GM21825 (cell line): ENCODE measurements around the gene RYR3.

Experiments
- ATAC-seq: cut with Tn5 transposase; IDR thresholded peaks from one replicate; pipeline ENCODE4 v1.9.1; 2021; ENCODE audit warnings: mild to moderate bottlenecking, moderate library complexity; ENCODE audit not compliant: unreplicated experiment

The RYR3 gene

GRCh38 chr15:33378866-33379480 is 68.2 kb downstream of the RYR3 start:
- ATAC-seq: no peak

- ATAC-seq: no peak
Observed at GRCh38 chr15:33380406-33380805, 69.6 kb downstream of the RYR3 start.

DNA sequence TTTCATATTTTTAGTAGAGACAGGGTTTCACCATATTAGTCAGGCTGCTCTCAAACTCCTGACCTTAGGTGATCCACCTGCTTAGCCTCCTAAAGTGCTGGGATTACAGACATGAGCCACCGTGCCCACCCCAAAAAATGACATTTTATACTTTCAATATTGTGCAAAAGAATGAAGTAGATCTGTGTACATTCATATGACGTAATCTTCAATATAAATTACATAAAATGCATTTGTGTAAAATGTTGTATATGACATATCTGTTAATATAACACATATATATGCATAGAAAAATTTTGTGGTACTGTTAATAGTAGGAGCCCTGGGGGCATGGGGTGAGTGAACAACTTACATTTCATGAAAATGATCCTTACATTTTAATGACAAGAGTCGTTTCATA is 71.7 kb downstream of the RYR3 start:
- ATAC-seq: no peak

DNA sequence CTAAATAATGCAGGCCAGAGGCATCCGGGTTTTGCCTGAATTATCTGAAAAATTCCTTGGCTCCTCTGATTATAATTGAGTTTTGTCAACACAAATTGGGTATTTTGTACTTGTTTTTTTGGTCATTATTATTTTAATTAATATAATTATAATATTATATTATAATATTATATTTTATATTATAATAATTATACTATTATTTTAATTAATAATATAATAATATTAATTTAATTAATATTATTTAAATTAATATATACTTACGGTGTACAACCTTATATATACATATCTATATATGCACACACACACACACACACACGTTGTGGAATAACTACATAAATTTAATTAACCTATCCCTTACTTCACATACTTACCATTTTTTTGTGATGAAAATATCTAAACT is 73.5 kb downstream of the RYR3 start:
- ATAC-seq: no peak

- ATAC-seq: no peak
Observed at GRCh38 chr15:33392453-33392852, 81.7 kb downstream of the RYR3 start.

GRCh38 chr15:33393546-33393945 is 82.8 kb downstream of the RYR3 start:
- ATAC-seq: no peak

DNA sequence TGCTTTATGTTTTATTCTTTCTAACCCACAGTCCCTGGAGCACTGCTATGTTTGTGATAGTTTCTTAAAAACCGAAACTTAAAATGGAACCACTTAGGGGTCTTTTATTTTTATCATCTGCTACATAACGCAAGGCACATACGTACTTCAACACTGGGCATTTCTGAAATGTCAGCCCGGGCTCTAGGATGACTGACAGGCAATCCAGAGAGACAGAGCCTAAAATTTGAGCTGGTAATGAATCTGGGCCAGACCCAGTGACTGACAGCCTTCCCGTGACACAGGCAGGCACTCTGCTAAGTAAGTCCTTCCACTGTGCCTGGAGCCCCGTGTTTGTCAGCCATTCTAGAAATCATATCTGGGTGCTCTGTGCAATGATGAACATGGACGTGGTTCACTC is 84.6 kb downstream of the RYR3 start:
- ATAC-seq: no peak

DNA sequence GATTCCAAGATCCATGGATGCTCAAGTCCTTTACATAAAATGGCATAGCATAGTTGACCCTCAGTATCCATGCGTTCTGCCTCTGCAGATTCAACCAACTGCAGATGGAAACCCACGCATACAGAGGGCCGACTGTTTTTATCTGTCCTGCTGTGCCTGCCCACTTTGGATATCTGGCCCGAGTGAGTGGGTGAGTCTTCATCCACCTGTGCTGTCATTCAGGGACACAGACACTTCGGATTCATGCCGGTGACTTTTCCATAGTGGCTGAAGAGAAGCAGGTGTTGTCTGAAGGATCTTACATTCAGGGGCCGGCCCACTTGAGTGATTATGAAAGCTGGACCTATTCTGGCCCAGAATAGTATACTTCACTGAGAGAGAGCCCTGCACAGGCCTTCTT is 85.1 kb downstream of the RYR3 start:
- no peak for ATAC-seq

GRCh38 chr15:33396475-33396874 is 85.7 kb downstream of the RYR3 start:
- no peak for ATAC-seq

GRCh38 chr15:33398555-33398954 is 87.8 kb downstream of the RYR3 start:
- ATAC-seq: no peak

- no peak for ATAC-seq
Observed at GRCh38 chr15:33400941-33401340, 90.2 kb downstream of the RYR3 start.

- no peak for ATAC-seq
Observed at GRCh38 chr15:33402600-33402999, 91.8 kb downstream of the RYR3 start.

DNA sequence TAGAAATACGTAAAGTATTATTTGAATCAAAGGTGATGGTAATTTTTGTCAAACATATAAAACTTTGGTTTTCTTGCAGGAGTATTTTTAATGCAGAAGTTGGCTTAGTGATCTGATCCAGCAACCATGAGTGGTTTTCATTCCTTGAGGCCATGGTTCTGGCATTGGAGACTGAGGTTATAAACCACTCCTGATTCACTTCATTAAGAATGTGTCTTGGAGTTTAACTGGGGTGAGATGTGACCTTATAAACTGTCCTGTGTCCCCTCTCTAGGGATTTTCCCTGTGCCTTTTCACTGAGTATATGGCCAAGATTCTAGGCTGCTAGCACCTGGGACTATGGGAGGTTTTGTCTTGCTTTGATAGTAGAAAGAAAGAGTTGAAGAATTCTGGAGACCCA is 94.3 kb downstream of the RYR3 start:
- no peak for ATAC-seq

- no peak for ATAC-seq
Observed at GRCh38 chr15:33411596-33412540, 101.1 kb downstream of the RYR3 start.

DNA sequence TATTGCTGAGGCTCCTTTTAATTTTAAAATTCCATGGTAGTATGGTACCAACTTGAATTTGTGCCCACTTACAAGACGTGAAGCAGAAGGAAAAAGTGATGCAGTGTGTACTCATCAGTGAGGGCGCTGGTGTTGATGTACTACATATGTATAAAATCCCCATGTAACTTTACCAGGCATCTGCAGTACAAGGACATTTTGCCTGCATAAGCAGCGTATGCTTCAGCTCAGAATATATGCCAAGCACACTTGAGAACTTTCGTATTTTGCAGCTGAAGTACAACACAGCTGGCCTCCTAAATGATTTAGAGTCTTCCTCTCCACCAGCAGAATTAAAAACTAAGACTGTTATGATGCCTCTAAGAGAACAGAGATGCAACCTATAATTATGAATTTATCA is 108.9 kb downstream of the RYR3 start:
- ATAC-seq: no peak

GRCh38 chr15:33424025-33424424 is 113.3 kb downstream of the RYR3 start:
- no peak for ATAC-seq

- no peak for ATAC-seq
Observed at GRCh38 chr15:33425142-33425541, 114.4 kb downstream of the RYR3 start.

DNA sequence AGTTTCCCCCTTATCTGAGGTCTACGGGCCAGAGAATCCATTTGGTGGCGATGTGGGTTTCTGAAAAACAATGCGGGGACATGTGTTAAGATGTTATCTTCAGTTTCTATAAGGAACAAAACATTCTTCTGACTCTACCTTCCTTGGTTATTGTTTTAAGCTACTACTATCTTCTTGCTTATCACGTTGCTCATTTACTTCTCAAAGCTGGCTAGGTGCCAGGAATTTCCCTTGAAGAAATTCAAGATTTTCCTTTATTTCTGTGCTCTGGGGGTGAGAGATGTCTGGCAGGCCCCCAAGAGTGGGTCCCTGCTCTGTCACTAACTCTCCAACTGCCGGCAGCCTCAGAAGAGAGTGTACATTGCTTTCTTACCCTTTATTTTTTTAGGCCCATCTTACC is 119.8 kb downstream of the RYR3 start:
- no peak for ATAC-seq

DNA sequence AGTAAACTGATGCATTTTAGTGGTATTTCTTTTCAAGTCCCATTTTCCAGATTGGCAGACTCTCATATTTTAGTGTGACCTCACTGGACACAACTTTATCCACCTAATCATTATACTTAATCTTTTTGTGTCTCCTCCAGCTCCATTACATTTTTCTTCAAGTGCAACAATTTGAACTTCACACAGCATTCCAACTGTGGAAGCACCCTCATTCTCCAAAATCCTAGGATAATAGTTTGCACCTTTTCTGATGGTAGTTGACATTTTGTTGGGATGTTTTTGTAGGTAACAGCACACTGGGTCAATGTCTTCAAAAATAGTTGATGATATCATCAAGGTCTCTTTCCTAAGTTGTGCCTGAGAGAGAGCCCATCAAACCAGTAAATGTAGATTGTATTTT is 123.1 kb downstream of the RYR3 start:
- no peak for ATAC-seq

DNA sequence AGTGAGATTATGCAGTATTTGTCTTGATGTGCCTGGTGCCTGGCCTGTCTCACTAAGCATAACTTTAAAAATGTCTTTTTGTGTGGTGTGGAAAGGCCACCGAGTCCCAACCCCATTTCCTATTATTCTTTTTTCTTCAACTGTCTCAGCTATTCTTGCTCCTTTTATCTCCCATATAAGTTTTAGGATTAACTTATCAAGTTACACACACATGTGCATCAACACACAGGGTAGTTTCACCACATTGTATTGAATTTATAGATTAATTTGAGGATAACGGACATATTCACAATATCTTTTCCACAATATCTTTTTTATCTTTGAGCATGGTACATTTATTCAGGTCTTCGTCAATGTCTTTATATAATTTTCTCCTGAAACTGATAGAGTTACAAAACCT is 127.6 kb downstream of the RYR3 start:
- ATAC-seq: no peak

GRCh38 chr15:33440900-33441299 is 130.1 kb downstream of the RYR3 start:
- no peak for ATAC-seq

GRCh38 chr15:33442449-33442848 is 131.7 kb downstream of the RYR3 start:
- ATAC-seq: no peak
